GM12801 (cell line): ENCODE measurements around the gene METTL23.

Experiments
- CTCF ChIP-seq: IDR thresholded peaks from one replicate; pipeline ENCODE4 v1.5.1; 2011; ENCODE audit warnings: control low read depth; ENCODE audit not compliant: insufficient read length; ENCODE audit errors: extremely low read depth

The METTL23 gene

GRCh38 chr17:76720211-76720610 is 6.4 kb upstream of the METTL23 start:
- TF ChIP-seq CTCF, result no peak

- no peak for TF ChIP-seq CTCF
Measured at GRCh38 chr17:76720941-76721340, 5.7 kb upstream of the METTL23 start.

GRCh38 chr17:76721463-76721862 is 5.2 kb upstream of the METTL23 start:
- TF ChIP-seq CTCF, result no peak

- TF ChIP-seq CTCF, result no peak
Measured at GRCh38 chr17:76722279-76722678, 4.4 kb upstream of the METTL23 start.

GRCh38 chr17:76723812-76724211 is 2.8 kb upstream of the METTL23 start:
- TF ChIP-seq CTCF, result no peak

- TF ChIP-seq CTCF, result no peak
Measured at GRCh38 chr17:76725580-76726230, 934 bp upstream of the METTL23 start.

GRCh38 chr17:76726231-76726775 is 336 bp upstream of the METTL23 start, which contains the start of gene JMJD6:
Gene JMJD6 (minus strand): TSS chr17:76726606. CDS start chr17:76726475, 131 bp downstream.
- TF ChIP-seq CTCF, result no peak
